GM12892 (cell line): Measurements from ENCODE around the gene RPUSD4.

Experiments used
- POLR2AphosphoS5 ChIP-seq: IDR thresholded peaks from 2 replicates; pipeline ENCODE4 v1.6.1; 2011; ENCODE audit warnings: low read depth, low read length, control low read depth
- TAF1 ChIP-seq: IDR thresholded peaks from 2 replicates; pipeline ENCODE4 v1.6.1; 2011; ENCODE audit warnings: low read depth, mild to moderate bottlenecking, control low read depth, low read length, borderline replicate concordance

- TF ChIP-seq TAF1, result no peak
- no peak for TF ChIP-seq POLR2AphosphoS5
Observed at GRCh38 chr11:126212089-126212660, 725 bp upstream of the RPUSD4 start.
